GM18951 (cell line): Measurements from ENCODE around the gene DPF3.

Experiments
- POLR2A ChIP-seq: IDR thresholded peaks from 4 replicates; pipeline ENCODE4 v1.6.1; 2011; ENCODE audit warnings: mild to moderate bottlenecking; ENCODE audit not compliant: insufficient read length, insufficient read depth; ENCODE audit errors: extremely low read depth
- in situ Hi-C: fragments of 300-500 bp; cut with MboI; formaldehyde crosslinking; loops from one replicate; pipeline ENCODE4 v1.12.0; 2022; ENCODE audit warnings: low sequenced_read_pairs, mixed read lengths, inconsistent platforms; ENCODE audit not compliant: unreplicated experiment

Gene DPF3

GRCh38 chr14:72783741-72784140, 110.2 kb downstream of the DPF3 start:
- TF ChIP-seq POLR2A = no peak
- in situ Hi-C loops = no loop called here

- in situ Hi-C loops = no loop called here
- TF ChIP-seq POLR2A = no peak
Observed at GRCh38 chr14:72782817-72783216, 111.1 kb downstream of the DPF3 start.

- in situ Hi-C loops = no loop called here
- TF ChIP-seq POLR2A = no peak
Observed at GRCh38 chr14:72781561-72782508, 112.1 kb downstream of the DPF3 start.

- in situ Hi-C loops = no loop called here
- no peak for TF ChIP-seq POLR2A
Observed at GRCh38 chr14:72780751-72781150, 113.2 kb downstream of the DPF3 start.

- no peak for TF ChIP-seq POLR2A
- in situ Hi-C loops = no loop called here
Observed at GRCh38 chr14:72779679-72780078, 114.2 kb downstream of the DPF3 start.

- no peak for TF ChIP-seq POLR2A
- in situ Hi-C loops = no loop called here
Observed at GRCh38 chr14:72777636-72778035, 116.3 kb downstream of the DPF3 start.

- in situ Hi-C loops = no loop called here
- no peak for TF ChIP-seq POLR2A
Observed at GRCh38 chr14:72776701-72777261, 117.1 kb downstream of the DPF3 start.

- in situ Hi-C loops = no loop called here
- no peak for TF ChIP-seq POLR2A
Observed at GRCh38 chr14:72775923-72776554, 117.9 kb downstream of the DPF3 start.

GRCh38 chr14:72774894-72775620, 118.8 kb downstream of the DPF3 start:
- TF ChIP-seq POLR2A = no peak
- in situ Hi-C loops = no loop called here

- TF ChIP-seq POLR2A = no peak
- in situ Hi-C loops = no loop called here
Observed at GRCh38 chr14:72774141-72774540, 119.8 kb downstream of the DPF3 start.

- in situ Hi-C loops = no loop called here
Observed at GRCh38 chr14:72771561-72771960, 122.3 kb downstream of the DPF3 start.

GRCh38 chr14:72766296-72766695, 127.6 kb downstream of the DPF3 start:
- no peak for TF ChIP-seq POLR2A
- in situ Hi-C loops = no loop called here

More at GRCh38 chr14:72771561-72771960, 122.3 kb downstream of the DPF3 start:
- no peak for TF ChIP-seq POLR2A

GRCh38 chr14:72763892-72764291, 130.0 kb downstream of the DPF3 start:
- no peak for TF ChIP-seq POLR2A
- in situ Hi-C loops = no loop called here

GRCh38 chr14:72759670-72760069, 134.2 kb downstream of the DPF3 start:
- no peak for TF ChIP-seq POLR2A
- in situ Hi-C loops = no loop called here
